GM23248 (cell line): Measurements from ENCODE around the gene ICE1. TPM values are rescaled to one million over a fixed set of nuclear protein-coding genes. Genes with fewer than 3 reads are reported as not detected.
"Not testable (repeated sequence)": the region's sequence is repeated elsewhere in the genome, so short reads cannot be mapped to it uniquely, and the experiment has no call there.

Experiments
- DNase-seq: peaks from one replicate; pipeline ENCODE4 v3.0.0-alpha.2; 2015
- H2AFZ ChIP-seq: fragments of 200-600 bp; sonication (generic); 2 replicates; pipeline ENCODE4 v1.6.1; 2016; ENCODE audit warnings: antibody characterized with exemption
- H3F3A ChIP-seq: fragments of 200-600 bp; sonication (generic); 2 replicates; pipeline ENCODE4 v1.6.1; 2016; ENCODE audit warnings: mild to moderate bottlenecking, antibody characterized with exemption, mixed run types; ENCODE audit not compliant: insufficient read depth
- H3K27ac ChIP-seq: fragments of 200-600 bp; sonication (generic); 2 replicates; pipeline ENCODE4 v1.5.1; 2016; ENCODE audit warnings: mild to moderate bottlenecking
- H3K27me3 ChIP-seq: fragments of 200-600 bp; sonication (generic); replicated peaks from 2 replicates; pipeline ENCODE4 v1.6.1; 2016; ENCODE audit warnings: mild to moderate bottlenecking; ENCODE audit not compliant: insufficient read depth
- H3K36me3 ChIP-seq: fragments of 200-600 bp; sonication (generic); 2 replicates; pipeline ENCODE4 v1.6.1; 2016; ENCODE audit warnings: low read depth, mild to moderate bottlenecking
- H3K4me1 ChIP-seq: fragments of 200-600 bp; sonication (generic); 2 replicates; pipeline ENCODE4 v1.6.1; 2016; ENCODE audit warnings: mild to moderate bottlenecking; ENCODE audit not compliant: insufficient read depth
- H3K4me2 ChIP-seq: fragments of 200-600 bp; sonication (generic); one replicate; pipeline ENCODE4 v1.6.1; 2016; ENCODE audit warnings: mild to moderate bottlenecking; ENCODE audit not compliant: unreplicated experiment
- H3K4me3 ChIP-seq: fragments of 200-600 bp; sonication (generic); 2 replicates; pipeline ENCODE4 v1.5.1; 2016; ENCODE audit warnings: mild to moderate bottlenecking
- H3K79me2 ChIP-seq: fragments of 200-600 bp; sonication (generic); 2 replicates; pipeline ENCODE4 v1.6.1; 2016; ENCODE audit warnings: mild to moderate bottlenecking; ENCODE audit not compliant: insufficient read depth
- H3K9ac ChIP-seq: fragments of 200-600 bp; sonication (generic); 2 replicates; pipeline ENCODE4 v1.6.1; 2016; ENCODE audit warnings: mild to moderate bottlenecking
- H3K9me2 ChIP-seq: fragments of 200-600 bp; sonication (generic); 2 replicates; pipeline ENCODE4 v1.6.1; 2016; ENCODE audit warnings: mixed run types, mild to moderate bottlenecking, moderate library complexity; ENCODE audit not compliant: insufficient read depth
- H3K9me3 ChIP-seq: fragments of 200-600 bp; sonication (generic); one replicate; pipeline ENCODE4 v1.6.1; 2017; ENCODE audit warnings: low read depth
- H4K20me1 ChIP-seq: fragments of 200-600 bp; sonication (generic); 2 replicates; pipeline ENCODE4 v1.6.0; 2016; ENCODE audit not compliant: insufficient read depth
- EZH2 ChIP-seq: fragments of 200-600 bp; sonication (generic); IDR thresholded peaks from 2 replicates; pipeline ENCODE4 v1.6.1; 2018; ENCODE audit warnings: antibody characterized with exemption, mild to moderate bottlenecking; ENCODE audit not compliant: insufficient read depth, poor library complexity, severe bottlenecking
- EZH2phosphoT487 ChIP-seq: fragments of 200-600 bp; sonication (generic); IDR thresholded peaks from 2 replicates; pipeline ENCODE4 v1.6.1; 2018; ENCODE audit warnings: antibody characterized with exemption, moderate library complexity, mild to moderate bottlenecking, low read depth; ENCODE audit not compliant: insufficient read depth
- WGBS, 2 experiments: methylation state at CpG; one replicate each; pipeline ENCODE4 v1.1.6; 2015 to 2017; ENCODE audit warnings: low lambda C conversion rate in 2 of 2, low coverage in 1 of 2; ENCODE audit errors: missing lambda C conversion rate in 2 of 2; 5-methylcytosine and 5-hydroxymethylcytosine counted together
- in situ Hi-C: fragments of 300-500 bp; cut with MboI; formaldehyde crosslinking; loops from 2 replicates; pipeline ENCODE4 v1.15.0; 2020
- polyA plus RNA-seq: library from polyadenylated mRNA; unstranded; fragments of >200 nt; fragmentation: Nextera tagmentation; extraction: Ambion mirVana; gene quantifications from 2 replicates; pipeline ENCODE4 v1.2.1, GENCODE V29; 2016
- total RNA-seq: library from RNA; depleted of rRNA; stranded (reverse); fragments of >200 nt; shearing (Covaris generic); gene quantifications from 2 replicates; pipeline ENCODE4 v1.2.3, GENCODE V29; 2014

ICE1 gene
- total and polyA plus RNA-seq, 2 experiments from 2014 or later: 12.2 to 17.0 TPM

DNA sequence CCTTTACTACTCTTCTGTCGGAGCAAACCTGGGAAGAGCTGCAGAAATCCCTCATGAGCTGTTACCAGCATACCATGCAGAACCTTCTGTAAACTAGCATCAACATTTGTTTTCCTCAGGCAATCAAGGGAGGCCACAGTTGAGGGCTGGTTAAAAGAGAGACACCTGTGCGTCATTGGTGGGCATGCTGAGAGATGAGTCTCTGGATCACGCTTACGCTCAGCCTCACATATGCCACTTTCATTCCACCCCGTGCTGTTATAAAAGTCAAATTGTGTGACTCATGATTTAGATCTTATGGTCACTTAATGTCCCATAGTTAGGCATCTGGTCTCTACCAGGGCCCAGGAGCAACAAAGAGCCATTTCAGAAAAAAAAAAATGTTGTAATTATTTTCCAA, 18.1 kb upstream of the ICE1 start:
- Histone ChIP-seq H3K36me3 (no peaks in the 10 kb centered on the region), H3K27ac (no peak overlapping the region), H4K20me1 (no peaks in the 10 kb centered on the region), H3K4me3 (no peak overlapping the region), H3F3A (no peaks in the 10 kb centered on the region), H3K4me1 (no peaks in the 10 kb centered on the region), H3K9me3 (no peaks in the 10 kb centered on the region), H3K4me2 (no peak overlapping the region), H3K9ac (no peak overlapping the region), H3K9me2 (no peaks in the 10 kb centered on the region), H2AFZ (no peak overlapping the region), H3K79me2 (no peaks in the 10 kb centered on the region), H3K27me3 (no peaks in the 10 kb centered on the region)
- 76 to 79% methylated on average over 5 of the region's 5 CpGs for WGBS, 2 experiments
- in situ Hi-C loops: loop anchor here (10.0 kb wide), 1 partner anchor 260 kb away; the partner anchor contains the start of gene ADAMTS16
- no peak for TF ChIP-seq EZH2phosphoT487
- TF ChIP-seq EZH2: no peak
- no peak for DNase-seq

DNA sequence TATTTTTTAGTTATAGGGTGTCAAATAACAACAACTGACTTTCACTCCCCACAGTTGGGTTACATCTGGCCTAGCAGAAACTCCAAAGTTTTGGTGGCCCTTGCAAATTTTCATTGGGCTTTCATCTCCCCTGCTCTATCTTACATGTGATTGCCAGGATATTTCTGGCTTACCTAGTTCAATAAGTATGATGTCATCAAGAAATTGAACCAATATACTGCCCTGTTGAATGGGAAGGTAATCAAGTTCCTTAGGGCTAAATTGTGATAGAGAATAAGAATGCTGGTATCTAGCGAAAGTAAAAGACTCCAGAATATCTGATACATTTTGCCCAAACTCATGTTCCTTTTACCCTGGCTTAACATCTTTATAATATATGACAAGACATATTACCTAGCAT, 17.0 kb upstream of the ICE1 start:
- WGBS, 2 experiments: 85 to 93% methylated on average over 1 of the region's 1 CpG
- Histone ChIP-seq H3K9ac (no peak overlapping the region), H3K9me3 (no peaks in the 10 kb centered on the region), H3K4me3 (no peak overlapping the region), H3F3A (no peaks in the 10 kb centered on the region), H3K27ac (no peak overlapping the region), H3K9me2 (no peaks in the 10 kb centered on the region), H3K27me3 (no peaks in the 10 kb centered on the region), H3K4me2 (no peak overlapping the region), H3K4me1 (no peaks in the 10 kb centered on the region), H2AFZ (no peak overlapping the region), H3K79me2 (no peaks in the 10 kb centered on the region), H3K36me3 (no peaks in the 10 kb centered on the region), H4K20me1 (no peaks in the 10 kb centered on the region)
- no peak for DNase-seq
- in situ Hi-C loops: loop anchor here (10.0 kb wide), 1 partner anchor 261 kb away; the partner anchor contains the start of gene ADAMTS16
- TF ChIP-seq EZH2phosphoT487 (no peak), EZH2 (no peak)

DNA sequence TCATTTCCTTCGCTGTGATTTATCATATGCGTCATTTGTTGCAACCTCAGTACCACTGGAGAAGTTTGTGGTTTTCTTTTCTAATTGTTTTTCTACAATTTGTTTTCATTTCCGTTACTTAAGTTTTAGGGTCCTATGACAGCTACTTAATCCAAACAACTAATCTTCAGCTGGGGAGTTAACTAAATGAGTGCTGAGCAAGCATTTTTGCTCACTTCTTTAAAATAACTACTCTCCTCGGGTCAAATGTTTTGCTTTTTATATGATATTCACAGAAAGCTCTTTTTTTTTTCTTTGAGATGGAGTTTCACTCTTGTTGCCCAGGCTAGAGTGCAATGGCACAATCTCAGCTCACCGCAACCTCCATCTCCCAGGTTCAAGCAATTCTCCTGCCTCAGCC, 14.6 kb upstream of the ICE1 start:
- no peak overlapping the region for H3K4me3 ChIP-seq
- no peaks in the 10 kb centered on the region for H3F3A ChIP-seq
- H2AFZ ChIP-seq: no peak overlapping the region
- H3K4me2 ChIP-seq: no peak overlapping the region
- no peaks in the 10 kb centered on the region for H3K36me3 ChIP-seq
- no peaks in the 10 kb centered on the region for H4K20me1 ChIP-seq
- no peaks in the 10 kb centered on the region for H3K9me3 ChIP-seq
- H3K9me2 ChIP-seq: no peaks in the 10 kb centered on the region
- no peak for DNase-seq
- in situ Hi-C loops: loop anchor here (10.0 kb wide), 1 partner anchor 263 kb away; the partner anchor contains the start of gene ADAMTS16
- H3K9ac ChIP-seq: no peak overlapping the region
- no peaks in the 10 kb centered on the region for H3K4me1 ChIP-seq
- H3K27me3 ChIP-seq: no peaks in the 10 kb centered on the region
- H3K27ac ChIP-seq: no peak overlapping the region
- 74 to 81% methylated on average over 5 of the region's 5 CpGs for WGBS, 2 experiments
- H3K79me2 ChIP-seq: no peaks in the 10 kb centered on the region
- TF ChIP-seq EZH2: no peak
- no peak for TF ChIP-seq EZH2phosphoT487

DNA sequence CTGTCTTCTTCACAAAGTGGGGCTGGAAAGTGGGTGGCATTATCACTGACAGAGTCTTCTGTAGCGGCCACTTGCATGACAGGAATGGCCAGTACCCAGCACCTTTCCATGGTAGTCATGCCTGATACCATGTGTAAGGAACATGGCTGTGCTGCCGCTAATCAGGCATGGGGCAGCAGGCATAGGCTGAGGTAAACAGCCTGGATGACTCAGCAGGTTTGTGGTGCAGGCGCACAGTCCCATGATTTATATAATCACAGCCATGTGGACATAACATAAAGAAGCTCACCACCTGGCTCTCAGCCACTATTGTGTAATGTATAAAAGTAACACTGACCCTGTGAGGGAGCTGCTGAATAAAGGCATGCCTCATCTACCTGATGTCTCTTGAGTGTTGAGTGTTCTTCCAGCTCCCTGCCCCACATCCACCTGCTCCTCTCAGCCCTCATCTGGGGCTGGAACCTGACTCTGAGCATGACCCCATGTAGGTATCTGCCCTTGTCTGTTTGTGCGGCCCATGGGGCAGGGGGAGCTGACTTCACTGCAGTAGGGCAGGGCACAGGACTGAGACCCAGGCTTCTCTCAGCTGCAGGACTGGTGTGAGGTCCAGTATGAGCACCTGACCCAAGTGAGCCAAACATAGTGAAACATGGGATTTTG, 13.2 kb upstream of the ICE1 start:
- no peak overlapping the region for H3K4me2 ChIP-seq
- no peaks in the 10 kb centered on the region for H3K9me3 ChIP-seq
- DNase-seq: no peak
- H3K9me2 ChIP-seq: no peaks in the 10 kb centered on the region
- WGBS, 2 experiments: 86 to 89% methylated on average over 4 of the region's 4 CpGs
- H3K4me3 ChIP-seq: no peak overlapping the region
- TF ChIP-seq EZH2 (no peak), EZH2phosphoT487 (no peak)
- H3K79me2 ChIP-seq: no peaks in the 10 kb centered on the region
- in situ Hi-C loops: loop anchor here (10.0 kb wide), 1 partner anchor 264 kb away; the partner anchor contains the start of gene ADAMTS16
- no peak overlapping the region for H3K9ac ChIP-seq
- no peaks in the 10 kb centered on the region for H3K27me3 ChIP-seq
- no peak overlapping the region for H2AFZ ChIP-seq
- no peaks in the 10 kb centered on the region for H3F3A ChIP-seq
- H3K36me3 ChIP-seq: no peaks in the 10 kb centered on the region
- no peaks in the 10 kb centered on the region for H4K20me1 ChIP-seq
- no peak overlapping the region for H3K27ac ChIP-seq
- H3K4me1 ChIP-seq: no peaks in the 10 kb centered on the region

DNA sequence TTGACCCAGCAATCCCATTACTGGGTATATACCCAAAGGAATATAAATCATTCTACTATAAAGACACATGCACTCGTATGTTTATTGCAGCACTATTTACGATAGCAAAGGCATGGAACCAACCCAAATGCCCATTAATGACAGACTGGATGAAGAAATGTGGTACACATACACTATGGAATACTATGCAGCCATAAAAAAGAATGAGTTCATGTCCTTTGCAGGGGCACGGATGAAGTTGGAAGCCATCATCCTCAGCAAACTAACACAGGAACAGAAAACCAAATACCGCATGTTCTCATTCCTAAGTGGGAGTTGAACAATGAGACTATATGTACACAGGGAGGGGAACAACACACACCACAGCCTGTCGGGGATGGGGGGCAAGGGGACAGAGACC, 8.6 kb upstream of the ICE1 start:
- H3K4me2 ChIP-seq, H3K9ac ChIP-seq, H3K4me3 ChIP-seq, H3K9me3 ChIP-seq, H3F3A ChIP-seq, H3K27me3 ChIP-seq, H3K36me3 ChIP-seq, H3K79me2 ChIP-seq, H3K9me2 ChIP-seq, H3K4me1 ChIP-seq, H2AFZ ChIP-seq, H4K20me1 ChIP-seq, DNase-seq, H3K27ac ChIP-seq: not testable (repeated sequence)
- WGBS, 2 experiments: 63 to 72% methylated on average over 5 of the region's 5 CpGs
- in situ Hi-C loops: loop anchor here (10.0 kb wide), 1 partner anchor 529 kb away; no protein-coding TSS in a partner anchor
